Measurements from ENCODE around the gene PODXL. TPM values are rescaled to one million over a fixed set of nuclear protein-coding genes. Genes with fewer than 3 reads are reported as not detected.
A peak's percentile ranks its signal among the peaks of the same experiment; 100 is the strongest.
"Not testable (repeated sequence)": the region's sequence is repeated elsewhere in the genome, so short reads cannot be mapped to it uniquely, and the experiment has no call there.

PODXL gene
- total RNA-seq, 2 donors from 2014 or later, result 11.2 to 14.6 TPM

- no peaks in the 10 kb centered on the region for H3K36me3 ChIP-seq
- DNase-seq, result no peak
- H3K4me3 ChIP-seq, result no peak overlapping the region
- H3K9ac ChIP-seq (ENCODE audit: low read depth in 2 of 2, low read length in 2 of 2), result no peak overlapping the region
- TF ChIP-seq CTCF (IDR thresholded peaks at IDR 0.05), result no peak
- no peaks in the 10 kb centered on the region for H3K4me1 ChIP-seq
- no peaks in the 10 kb centered on the region for H3K9me3 ChIP-seq
- H3K27me3 ChIP-seq, result no peaks in the 10 kb centered on the region
- intact Hi-C loops (cut with DNase I), result no loop called here
- no peak overlapping the region for H3K27ac ChIP-seq
Measured at GRCh38 chr7:131524115-131524514, 32.3 kb downstream of the PODXL start.

- Histone ChIP-seq H3K9ac (ENCODE audit: low read depth in 2 of 2, low read length in 2 of 2) (no peak overlapping the region), H3K27ac (peak overlapping the region; percentile 62), H3K9me3 (no peaks in the 10 kb centered on the region), H3K27me3 (no peaks in the 10 kb centered on the region), H3K4me3 (no peak overlapping the region), H3K36me3 (no peaks in the 10 kb centered on the region), H3K4me1 (no peaks in the 10 kb centered on the region)
- no peak for TF ChIP-seq CTCF (IDR thresholded peaks at IDR 0.05)
- intact Hi-C loops (cut with DNase I), result no loop called here
- DNase-seq, result no peak
Measured at GRCh38 chr7:131522325-131522930, 34.0 kb downstream of the PODXL start.

- TF ChIP-seq CTCF (IDR thresholded peaks at IDR 0.05), result no peak
- intact Hi-C loops (cut with DNase I), result no loop called here
- Histone ChIP-seq H3K4me3 (no peak overlapping the region), H3K4me1 (no peaks in the 10 kb centered on the region), H3K9ac (ENCODE audit: low read depth in 2 of 2, low read length in 2 of 2) (peak overlapping the region in 1 of 2 donors; percentile 28), H3K36me3 (no peaks in the 10 kb centered on the region), H3K27me3 (no peaks in the 10 kb centered on the region), H3K27ac (peak overlapping the region; percentile 62), H3K9me3 (no peaks in the 10 kb centered on the region)
- peak; percentile 81 for DNase-seq
Measured at GRCh38 chr7:131521651-131522163, 34.7 kb downstream of the PODXL start.

- no peaks in the 10 kb centered on the region for H3K4me1 ChIP-seq
- H3K4me3 ChIP-seq, result no peak overlapping the region
- DNase-seq, result no peak
- H3K36me3 ChIP-seq, result no peaks in the 10 kb centered on the region
- H3K27me3 ChIP-seq, result no peaks in the 10 kb centered on the region
- H3K9ac ChIP-seq (ENCODE audit: low read depth in 2 of 2, low read length in 2 of 2), result no peak overlapping the region
- no peak for TF ChIP-seq CTCF (IDR thresholded peaks at IDR 0.05)
- H3K9me3 ChIP-seq, result no peaks in the 10 kb centered on the region
- intact Hi-C loops (cut with DNase I), result no loop called here
- no peak overlapping the region for H3K27ac ChIP-seq
Measured at GRCh38 chr7:131518626-131519025, 37.8 kb downstream of the PODXL start.

GRCh38 chr7:131517218-131517923 lies 39.1 kb downstream of the PODXL start:
- no peak overlapping the region for H3K27ac ChIP-seq
- no peaks in the 10 kb centered on the region for H3K4me1 ChIP-seq
- H3K27me3 ChIP-seq, result no peaks in the 10 kb centered on the region
- TF ChIP-seq CTCF (IDR thresholded peaks at IDR 0.05), result no peak
- no peak overlapping the region for H3K9ac ChIP-seq (ENCODE audit: low read depth in 2 of 2, low read length in 2 of 2)
- H3K9me3 ChIP-seq, result no peaks in the 10 kb centered on the region
- H3K4me3 ChIP-seq, result no peak overlapping the region
- intact Hi-C loops (cut with DNase I), result no loop called here
- no peak for DNase-seq
- H3K36me3 ChIP-seq, result no peaks in the 10 kb centered on the region

- intact Hi-C loops (cut with DNase I); H3K36me3 ChIP-seq; DNase-seq: not testable (repeated sequence)
Measured at GRCh38 chr7:131515471-131515870, 41.0 kb downstream of the PODXL start.

More at GRCh38 chr7:131515471-131515870, 41.0 kb downstream of the PODXL start:
- not testable (repeated sequence) for H3K27ac ChIP-seq; H3K9ac ChIP-seq (ENCODE audit: low read depth in 2 of 2, low read length in 2 of 2); H3K4me3 ChIP-seq; H3K4me1 ChIP-seq; H3K27me3 ChIP-seq; H3K9me3 ChIP-seq

Data from colonic mucosa (tissue), 4 donors.